ENCODE measurements around the gene DNAJC17.

Gene DNAJC17

GRCh38 chr15:40787991-40788390, 19.3 kb downstream of the DNAJC17 start:
- no peak overlapping the region for H3K4me3 Mint-ChIP-seq
- DNase-seq (ENCODE audit: low spot score in 2 of 2) (no peak), ATAC-seq (peak; percentile 31)
- peaks cover 21% of the 10 kb centered on the region for H3K36me3 Mint-ChIP-seq
- no peaks in the 10 kb centered on the region for H3K9me3 Mint-ChIP-seq
- peak overlapping the region; percentile 72 for H3K27ac Mint-ChIP-seq
- H3K4me1 Mint-ChIP-seq: peaks cover 31% of the 10 kb centered on the region

GRCh38 chr15:40787344-40787841, 19.9 kb downstream of the DNAJC17 start:
- no peaks in the 10 kb centered on the region for H3K9me3 Mint-ChIP-seq
- peak overlapping the region; percentile 72 for H3K27ac Mint-ChIP-seq
- H3K4me1 Mint-ChIP-seq: peaks cover 35% of the 10 kb centered on the region
- no peak overlapping the region for H3K4me3 Mint-ChIP-seq
- H3K36me3 Mint-ChIP-seq: peaks cover 18% of the 10 kb centered on the region
- ATAC-seq: peak; percentile 81
- no peak for DNase-seq (ENCODE audit: low spot score in 2 of 2)

- ATAC-seq (no peak), DNase-seq (ENCODE audit: low spot score in 2 of 2) (no peak)
- Mint-ChIP-seq H3K4me3 (no peak overlapping the region), H3K4me1 (peaks cover 36% of the 10 kb centered on the region), H3K36me3 (peaks cover 21% of the 10 kb centered on the region), H3K27ac (no peak overlapping the region), H3K9me3 (no peaks in the 10 kb centered on the region)
These were observed 21.5 kb downstream of the DNAJC17 start for GRCh38 chr15:40785814-40786213.

GRCh38 chr15:40785164-40785563, 22.1 kb downstream of the DNAJC17 start:
- H3K4me1 Mint-ChIP-seq: peaks cover 36% of the 10 kb centered on the region
- H3K27ac Mint-ChIP-seq: no peak overlapping the region
- H3K9me3 Mint-ChIP-seq: no peaks in the 10 kb centered on the region

DNA sequence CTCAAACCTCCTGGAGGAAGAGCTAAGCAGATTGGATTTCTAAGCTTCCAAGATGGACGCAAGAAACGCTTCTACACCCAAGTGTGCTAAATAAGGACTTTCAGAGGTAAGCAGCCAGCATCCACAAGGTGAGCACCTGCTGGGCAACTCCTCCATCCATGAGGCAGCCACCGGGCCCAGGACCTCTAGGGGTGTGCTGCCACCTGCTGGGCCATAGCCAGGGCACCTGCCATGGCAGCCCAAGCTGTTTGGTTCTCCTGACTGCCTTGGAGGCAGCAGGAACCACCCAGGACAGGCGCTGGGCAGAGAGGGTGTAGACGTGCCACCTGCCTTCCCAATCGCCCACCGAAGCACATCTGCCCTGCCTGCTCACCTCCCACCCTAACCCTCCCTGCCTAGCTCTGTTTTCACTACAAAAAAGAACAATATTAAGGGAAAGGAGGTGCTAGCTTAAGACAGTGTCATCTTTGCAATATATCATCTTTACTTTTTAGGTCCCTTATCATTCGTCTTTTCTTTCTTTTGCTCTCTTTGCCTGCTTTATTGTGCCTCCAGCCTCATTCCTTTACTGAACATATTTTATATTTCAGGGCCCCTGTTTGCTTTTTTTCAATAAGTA, 24.6 kb downstream of the DNAJC17 start:
- H3K27ac Mint-ChIP-seq: peak overlapping the region; percentile 91
- H3K4me1 Mint-ChIP-seq: peaks cover 29% of the 10 kb centered on the region
- no peaks in the 10 kb centered on the region for H3K9me3 Mint-ChIP-seq
- ATAC-seq (peak; percentile 97), DNase-seq (ENCODE audit: low spot score in 2 of 2) (peak; percentile 64 to 82)
- peaks cover 29% of the 10 kb centered on the region for H3K36me3 Mint-ChIP-seq
- no peak overlapping the region for H3K4me3 Mint-ChIP-seq

More at GRCh38 chr15:40785164-40785563, 22.1 kb downstream of the DNAJC17 start:
- no peak for DNase-seq (ENCODE audit: low spot score in 2 of 2)
- ATAC-seq: no peak
- Mint-ChIP-seq H3K36me3 (peaks cover 21% of the 10 kb centered on the region), H3K4me3 (no peak overlapping the region)

- peak overlapping the region; percentile 84 for H3K27ac Mint-ChIP-seq
- no peaks in the 10 kb centered on the region for H3K9me3 Mint-ChIP-seq
- DNase-seq (ENCODE audit: low spot score in 2 of 2) (peak in 1 of 2 donors; percentile 73), ATAC-seq (peak; percentile 99)
- peaks cover 60% of the 10 kb centered on the region for H3K36me3 Mint-ChIP-seq
- peaks cover 18% of the 10 kb centered on the region for H3K4me1 Mint-ChIP-seq
- H3K4me3 Mint-ChIP-seq: no peak overlapping the region
These were observed 30.6 kb downstream of the DNAJC17 start for GRCh38 chr15:40776537-40777141.

DNA sequence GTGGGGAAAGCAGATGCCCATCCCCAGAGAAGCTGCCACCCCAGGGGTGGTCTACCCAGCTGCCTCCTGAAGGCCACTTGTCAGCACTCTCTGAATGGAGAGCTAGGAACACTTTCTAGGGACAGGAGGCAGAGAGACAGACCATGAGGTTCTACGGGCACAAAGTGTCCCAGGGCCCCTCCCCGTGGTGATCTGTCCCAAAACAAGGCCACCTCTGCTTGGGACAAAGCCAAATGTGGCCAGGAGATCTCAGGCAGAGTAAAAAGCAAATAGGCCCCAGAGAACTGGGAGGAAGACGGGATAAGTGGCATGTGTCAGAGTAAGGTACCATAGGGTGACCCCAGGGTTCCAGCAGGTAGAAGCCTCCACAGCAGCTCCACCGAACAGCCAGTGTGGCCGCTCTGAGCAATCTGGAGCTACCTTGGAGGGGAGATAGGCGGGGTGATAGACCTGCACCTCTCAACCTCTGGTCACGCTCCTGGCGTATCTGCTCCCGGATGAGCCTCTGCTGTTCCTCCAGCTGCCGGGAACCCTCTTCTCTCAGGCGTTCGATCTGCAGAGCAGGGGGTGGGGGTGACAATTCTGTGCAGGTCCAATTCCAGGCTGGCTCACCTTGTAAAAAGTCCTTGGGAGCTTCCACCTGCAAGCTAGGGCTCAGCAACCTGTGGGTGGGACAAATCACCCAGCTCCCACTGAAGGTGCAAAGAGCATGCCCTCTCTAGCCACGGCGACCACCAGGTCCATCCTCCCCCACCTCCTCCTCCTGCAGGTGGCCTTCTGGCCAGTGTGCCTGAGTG, 31.3 kb downstream of the DNAJC17 start:
- ATAC-seq (no peak), DNase-seq (ENCODE audit: low spot score in 2 of 2) (no peak)
- H3K4me3 Mint-ChIP-seq: no peak overlapping the region
- H3K4me1 Mint-ChIP-seq: peaks cover 18% of the 10 kb centered on the region
- peak overlapping the region; percentile 84 for H3K27ac Mint-ChIP-seq
- peaks cover 59% of the 10 kb centered on the region for H3K36me3 Mint-ChIP-seq
- H3K9me3 Mint-ChIP-seq: no peaks in the 10 kb centered on the region

GRCh38 chr15:40775007-40775406, 32.3 kb downstream of the DNAJC17 start:
- peak overlapping the region; percentile 45 for H3K27ac Mint-ChIP-seq

GRCh38 chr15:40773902-40774301, 33.4 kb downstream of the DNAJC17 start:
- H3K9me3 Mint-ChIP-seq: no peaks in the 10 kb centered on the region
- peaks cover 63% of the 10 kb centered on the region for H3K36me3 Mint-ChIP-seq
- H3K4me3 Mint-ChIP-seq: no peak overlapping the region
- H3K4me1 Mint-ChIP-seq: peaks cover 27% of the 10 kb centered on the region
- DNase-seq (ENCODE audit: low spot score in 2 of 2) (no peak), ATAC-seq (no peak)
- H3K27ac Mint-ChIP-seq: no peak overlapping the region

More at GRCh38 chr15:40775007-40775406, 32.3 kb downstream of the DNAJC17 start:
- H3K4me1 Mint-ChIP-seq: peaks cover 22% of the 10 kb centered on the region
- no peak for DNase-seq (ENCODE audit: low spot score in 2 of 2)
- H3K4me3 Mint-ChIP-seq: no peak overlapping the region
- ATAC-seq: no peak
- no peaks in the 10 kb centered on the region for H3K9me3 Mint-ChIP-seq
- H3K36me3 Mint-ChIP-seq: peaks cover 62% of the 10 kb centered on the region

- H3K36me3 Mint-ChIP-seq: peaks cover 59% of the 10 kb centered on the region
- H3K4me3 Mint-ChIP-seq: no peak overlapping the region
- ATAC-seq: no peak
- no peaks in the 10 kb centered on the region for H3K9me3 Mint-ChIP-seq
- DNase-seq (ENCODE audit: low spot score in 2 of 2): no peak
- H3K4me1 Mint-ChIP-seq: peaks cover 31% of the 10 kb centered on the region
- H3K27ac Mint-ChIP-seq: no peak overlapping the region
These were observed 33.8 kb downstream of the DNAJC17 start for GRCh38 chr15:40773496-40773895.

DNA sequence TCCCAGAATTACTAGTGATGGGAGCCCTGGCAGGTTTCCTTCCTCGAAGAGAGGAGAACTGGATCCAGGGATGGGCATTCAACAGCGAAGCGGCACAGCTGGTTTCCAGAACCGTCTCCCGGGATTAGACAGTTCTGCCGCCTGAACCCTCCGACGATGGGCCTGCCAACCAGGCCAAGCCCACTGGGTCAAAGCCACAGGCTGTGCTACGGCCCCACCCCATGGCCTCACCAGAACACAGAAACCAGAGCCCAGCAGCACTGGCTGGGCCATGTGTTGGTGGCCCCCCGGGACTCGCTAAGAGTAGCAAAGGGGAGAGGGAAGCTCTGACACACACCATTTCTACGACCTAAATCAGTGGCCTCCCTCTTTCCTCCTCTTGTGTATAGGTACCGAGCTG, 35.3 kb downstream of the DNAJC17 start:
- Mint-ChIP-seq H3K9me3 (no peaks in the 10 kb centered on the region), H3K4me3 (no peak overlapping the region), H3K36me3 (peaks cover 59% of the 10 kb centered on the region), H3K27ac (no peak overlapping the region), H3K4me1 (peaks cover 33% of the 10 kb centered on the region)
- DNase-seq (ENCODE audit: low spot score in 2 of 2) (no peak), ATAC-seq (no peak)

GRCh38 chr15:40771242-40771641, 36.0 kb downstream of the DNAJC17 start:
- H3K4me3 Mint-ChIP-seq: no peak overlapping the region
- H3K4me1 Mint-ChIP-seq: peaks cover 28% of the 10 kb centered on the region
- ATAC-seq (no peak), DNase-seq (ENCODE audit: low spot score in 2 of 2) (no peak)
- H3K9me3 Mint-ChIP-seq: no peaks in the 10 kb centered on the region
- H3K27ac Mint-ChIP-seq: peak overlapping the region; percentile 71
- peaks cover 59% of the 10 kb centered on the region for H3K36me3 Mint-ChIP-seq

GRCh38 chr15:40770147-40770721, 37.0 kb downstream of the DNAJC17 start:
- H3K27ac Mint-ChIP-seq: peak overlapping the region; percentile 92
- H3K36me3 Mint-ChIP-seq: peaks cover 60% of the 10 kb centered on the region
- peaks cover 35% of the 10 kb centered on the region for H3K4me1 Mint-ChIP-seq
- ATAC-seq (no peak), DNase-seq (ENCODE audit: low spot score in 2 of 2) (no peak)
- peak overlapping the region; percentile 59 for H3K4me3 Mint-ChIP-seq
- no peaks in the 10 kb centered on the region for H3K9me3 Mint-ChIP-seq

DNA sequence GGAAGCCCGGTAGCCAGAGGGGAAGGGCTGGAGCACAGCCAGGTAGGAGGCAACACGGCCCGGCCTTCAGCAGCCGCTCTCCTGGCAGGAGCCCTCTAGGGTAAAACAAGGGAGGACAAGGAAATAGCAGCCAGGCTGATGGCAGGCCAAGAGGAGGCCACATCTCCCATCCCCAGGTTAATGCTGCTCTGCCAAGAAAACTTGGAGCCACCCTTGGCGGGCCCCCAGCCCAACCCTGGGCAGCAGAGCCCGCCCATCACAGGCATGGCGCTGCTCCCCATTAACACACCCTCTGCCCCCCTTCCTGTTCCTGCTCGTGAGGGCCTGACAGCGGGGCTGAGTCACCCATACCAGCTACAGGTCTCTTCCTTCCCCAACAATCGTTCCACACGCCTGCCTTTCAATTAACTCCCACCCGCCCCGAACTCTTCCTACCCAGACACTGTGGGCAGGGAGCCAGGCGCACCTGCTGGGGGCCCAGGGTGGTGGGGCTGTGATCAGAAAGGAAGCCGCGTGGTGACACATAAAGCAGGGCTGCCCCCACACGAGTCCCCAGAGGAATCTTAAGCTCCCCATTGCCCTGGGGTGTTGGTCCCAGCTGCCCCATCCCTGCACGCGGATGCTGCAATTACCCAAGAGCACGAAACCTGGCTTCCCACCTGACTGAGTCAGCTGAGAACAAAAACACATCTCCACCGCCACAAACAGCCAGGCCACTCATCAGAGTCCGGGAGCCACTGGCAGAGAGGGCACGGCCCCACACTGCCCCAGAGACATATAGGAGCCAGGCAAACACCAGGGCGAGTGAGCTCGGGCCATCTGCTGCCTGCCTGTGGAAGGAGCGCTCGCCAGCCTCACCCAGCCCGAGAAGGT, 37.8 kb downstream of the DNAJC17 start, which contains the start of gene C15orf62:
Gene C15orf62 (plus strand): TSS at position 707 of the 873 bp plus-strand sequence. CDS start 516 bp downstream, outside the sequence.
- peaks cover 42% of the 10 kb centered on the region for H3K4me1 Mint-ChIP-seq
- H3K36me3 Mint-ChIP-seq: peaks cover 57% of the 10 kb centered on the region
- H3K4me3 Mint-ChIP-seq: peak within 1 kb of the TSS; percentile 59
- peak; percentile 58 for ATAC-seq
- no peak for DNase-seq (ENCODE audit: low spot score in 2 of 2)
- no peaks in the 10 kb centered on the region for H3K9me3 Mint-ChIP-seq
- H3K27ac Mint-ChIP-seq: peak within 1 kb of the TSS; percentile 92

Measured in stimulated activated effector memory CD8-positive, alpha-beta T cell treated with anti-CD3 and anti-CD28 coated beads, Interleukin-12 subunit alpha, Interleukin-12 subunit beta, amount 100 ng/mL, for 72 hours (primary cell).